Left ventricle myocardium inferior (tissue), 1 donor: ENCODE data around the gene ASCC1. TPM values are rescaled to one million over a fixed set of nuclear protein-coding genes. Genes with fewer than 3 reads are reported as not detected.

ENCODE experiments used
- DNase-seq: peaks from one replicate; pipeline ENCODE4 v3.0.0-alpha.2; 2020
- H3K27ac ChIP-seq: fragments of 200-600 bp; replicated peaks from 2 replicates; pipeline ENCODE4 v1.8.0; 2021
- H3K27me3 ChIP-seq: fragments of 200-600 bp; 2 replicates; pipeline ENCODE4 v1.8.0; 2021; ENCODE audit warnings: low read depth
- H3K36me3 ChIP-seq: fragments of 200-600 bp; 2 replicates; pipeline ENCODE4 v1.8.0; 2021
- H3K4me1 ChIP-seq: fragments of 200-600 bp; 2 replicates; pipeline ENCODE4 v1.8.0; 2021
- H3K4me3 ChIP-seq: fragments of 200-600 bp; 2 replicates; pipeline ENCODE4 v1.8.0; 2021; ENCODE audit warnings: mild to moderate bottlenecking, moderate library complexity
- H3K9me3 ChIP-seq: fragments of 200-600 bp; replicated peaks from 2 replicates; pipeline ENCODE4 v1.8.0; 2021
- intact Hi-C: fragments of 100-400 bp; cut with micrococcal nuclease; formaldehyde crosslinking; loops from one replicate; pipeline ENCODE4 v1.11.0; 2022
- total RNA-seq: library from RNA; stranded (reverse); fragmentation: NEBNext Ultra II Directional; extraction: Animal tissue kit (Norgen Biotek cat#: 25700); gene quantifications from one replicate; pipeline ENCODE4 v1.2.1, GENCODE V29; 2021
- TF ChIP-seq, protein P1 (sequence below): fragments of 200-600 bp; IDR thresholded peaks from 2 replicates; pipeline ENCODE4 v1.8.0; 2021; ENCODE audit warnings: antibody characterized with exemption, mild to moderate bottlenecking, borderline replicate concordance
- donor health status: DM: no; HTN: yes; CAD: no; lungs with severe emphysema.

ASCC1 gene
- total RNA-seq, 1 donor from 2014 or later = 37.0 TPM

- peak overlapping the region; percentile 79 for H3K27ac ChIP-seq
- intact Hi-C loops = no loop called here
Measured at GRCh38 chr10:72173619-72174296, 42.3 kb downstream of the ASCC1 start.

DNA sequence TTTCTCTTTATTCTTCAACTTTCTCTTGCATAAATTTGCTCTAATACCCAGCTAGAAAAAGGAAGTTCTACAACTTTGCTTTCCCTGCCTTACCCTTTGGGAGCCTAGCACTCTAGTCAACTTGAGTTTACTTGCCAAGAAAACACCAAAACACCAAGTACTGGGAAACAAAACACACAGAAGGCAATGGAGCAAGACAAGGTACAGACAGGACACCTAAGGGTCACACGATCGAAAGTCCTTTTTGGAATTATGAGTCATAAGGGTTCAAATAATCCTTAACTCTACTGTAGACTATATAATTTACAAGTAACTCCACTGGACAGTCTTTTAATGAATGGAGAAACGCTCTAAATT, 42.8 kb downstream of the ASCC1 start:
- H3K27ac ChIP-seq = peak overlapping the region; percentile 79
- H3K4me3 ChIP-seq = no peak overlapping the region
- intact Hi-C loops = no loop called here
- no peaks in the 10 kb centered on the region for H3K27me3 ChIP-seq
- DNase-seq = no peak
- TF ChIP-seq, protein P1, sequence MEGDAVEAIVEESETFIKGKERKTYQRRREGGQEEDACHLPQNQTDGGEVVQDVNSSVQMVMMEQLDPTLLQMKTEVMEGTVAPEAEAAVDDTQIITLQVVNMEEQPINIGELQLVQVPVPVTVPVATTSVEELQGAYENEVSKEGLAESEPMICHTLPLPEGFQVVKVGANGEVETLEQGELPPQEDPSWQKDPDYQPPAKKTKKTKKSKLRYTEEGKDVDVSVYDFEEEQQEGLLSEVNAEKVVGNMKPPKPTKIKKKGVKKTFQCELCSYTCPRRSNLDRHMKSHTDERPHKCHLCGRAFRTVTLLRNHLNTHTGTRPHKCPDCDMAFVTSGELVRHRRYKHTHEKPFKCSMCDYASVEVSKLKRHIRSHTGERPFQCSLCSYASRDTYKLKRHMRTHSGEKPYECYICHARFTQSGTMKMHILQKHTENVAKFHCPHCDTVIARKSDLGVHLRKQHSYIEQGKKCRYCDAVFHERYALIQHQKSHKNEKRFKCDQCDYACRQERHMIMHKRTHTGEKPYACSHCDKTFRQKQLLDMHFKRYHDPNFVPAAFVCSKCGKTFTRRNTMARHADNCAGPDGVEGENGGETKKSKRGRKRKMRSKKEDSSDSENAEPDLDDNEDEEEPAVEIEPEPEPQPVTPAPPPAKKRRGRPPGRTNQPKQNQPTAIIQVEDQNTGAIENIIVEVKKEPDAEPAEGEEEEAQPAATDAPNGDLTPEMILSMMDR = no peak
- H3K36me3 ChIP-seq = peaks cover 3% of the 10 kb centered on the region
- H3K4me1 ChIP-seq = peaks cover 68% of the 10 kb centered on the region
- H3K9me3 ChIP-seq = no peaks in the 10 kb centered on the region

More at GRCh38 chr10:72173619-72174296, 42.3 kb downstream of the ASCC1 start:
- no peaks in the 10 kb centered on the region for H3K27me3 ChIP-seq
- H3K36me3 ChIP-seq = peaks cover 7% of the 10 kb centered on the region
- H3K4me3 ChIP-seq = no peak overlapping the region
- peaks cover 68% of the 10 kb centered on the region for H3K4me1 ChIP-seq
- TF ChIP-seq, protein P1 = no peak
- no peak for DNase-seq
- H3K9me3 ChIP-seq = no peaks in the 10 kb centered on the region

GRCh38 chr10:72171175-72171630, 44.9 kb downstream of the ASCC1 start:
- Histone ChIP-seq H3K9me3 (no peaks in the 10 kb centered on the region), H3K27me3 (no peaks in the 10 kb centered on the region), H3K27ac (peak overlapping the region; percentile 64), H3K4me3 (no peak overlapping the region), H3K4me1 (peaks cover 52% of the 10 kb centered on the region), H3K36me3 (peaks cover 7% of the 10 kb centered on the region)
- intact Hi-C loops = no loop called here
- TF ChIP-seq, protein P1 = no peak
- no peak for DNase-seq

GRCh38 chr10:72170733-72171132, 45.3 kb downstream of the ASCC1 start:
- TF ChIP-seq, protein P1 = no peak
- Histone ChIP-seq H3K9me3 (no peaks in the 10 kb centered on the region), H3K27me3 (no peaks in the 10 kb centered on the region), H3K36me3 (peaks cover 7% of the 10 kb centered on the region), H3K4me1 (peaks cover 50% of the 10 kb centered on the region), H3K27ac (peak overlapping the region; percentile 64), H3K4me3 (no peak overlapping the region)
- no peak for DNase-seq
- intact Hi-C loops = no loop called here

GRCh38 chr10:72170263-72170662, 45.8 kb downstream of the ASCC1 start:
- intact Hi-C loops = no loop called here

More at GRCh38 chr10:72170263-72170662, 45.8 kb downstream of the ASCC1 start:
- Histone ChIP-seq H3K4me3 (no peak overlapping the region), H3K27ac (peak overlapping the region; percentile 64), H3K27me3 (no peaks in the 10 kb centered on the region), H3K36me3 (peaks cover 7% of the 10 kb centered on the region), H3K4me1 (peaks cover 49% of the 10 kb centered on the region), H3K9me3 (no peaks in the 10 kb centered on the region)
- TF ChIP-seq, protein P1 = no peak
- no peak for DNase-seq
